ENCODE results near the gene PELO. TPM values are rescaled to one million over a fixed set of nuclear protein-coding genes. Genes with fewer than 3 reads are reported as not detected.
"Not testable (repeated sequence)": the region's sequence is repeated elsewhere in the genome, so short reads cannot be mapped to it uniquely, and the experiment has no call there.

PELO gene
- 10 to 100 TPM; 17.5 to 23.0 TPM for total RNA-seq

- ATAC-seq: peak; percentile 85 to 86
- H3K27ac Mint-ChIP-seq: peak within 1 kb of the TSS; percentile 34 to 90
- peaks cover 0 to 8% of the 10 kb centered on the region in 2 donors for H3K36me3 Mint-ChIP-seq
- peak; percentile 51 to 81 for DNase-seq (ENCODE audit: low spot score in 2 of 2)
- H3K9me3 Mint-ChIP-seq: no peaks in the 10 kb centered on the region
These were observed at the start of gene PELO, which contains the start of gene ITGA1 for GRCh38 chr5:52787600-52788504. Gene PELO (plus strand): TSS chr5:52787916. CDS start chr5:52800395, 12,479 bp downstream. Gene ITGA1 (plus strand): TSS chr5:52787916. CDS start chr5:52788354, 438 bp downstream.

GRCh38 chr5:52738095-52738506 lies 49.6 kb upstream of the PELO start:
- no peak for DNase-seq (ENCODE audit: low spot score in 2 of 2)
- Mint-ChIP-seq H3K9me3 (peaks cover 11% of the 10 kb centered on the region in 2 donors), H3K36me3 (peaks cover 9 to 12% of the 10 kb centered on the region in 2 donors), H3K27ac (peak overlapping the region in 1 of 2 donors; percentile 27)
- ATAC-seq: peak; percentile 77 to 84

- Mint-ChIP-seq H3K9me3 (peaks cover 11% of the 10 kb centered on the region in 2 donors), H3K27ac (no peak overlapping the region), H3K36me3 (peaks cover 9 to 12% of the 10 kb centered on the region in 2 donors)
- DNase-seq (ENCODE audit: low spot score in 2 of 2) (no peak), ATAC-seq (no peak)
These were observed 47.7 kb upstream of the PELO start for GRCh38 chr5:52740007-52740406.

- no peak for DNase-seq (ENCODE audit: low spot score in 2 of 2)
- Mint-ChIP-seq H3K27ac (peak overlapping the region in 1 of 2 donors; percentile 76), H3K9me3 (peaks cover 7 to 9% of the 10 kb centered on the region in 2 donors), H3K36me3 (peaks cover 0 to 6% of the 10 kb centered on the region in 2 donors)
- no peak for ATAC-seq
These were observed 44.7 kb upstream of the PELO start for GRCh38 chr5:52743012-52743411.

- H3K27ac Mint-ChIP-seq: peak overlapping the region in 1 of 2 donors; percentile 76
- peak; percentile 7 to 56 for ATAC-seq
These were observed 44.2 kb upstream of the PELO start for GRCh38 chr5:52743529-52743928.

GRCh38 chr5:52743970-52744369 lies 43.7 kb upstream of the PELO start:
- peak; percentile 92 to 98 for ATAC-seq
- peak overlapping the region in 1 of 2 donors; percentile 61 for H3K27ac Mint-ChIP-seq
- peak in 1 of 2 donors; percentile 41 for DNase-seq (ENCODE audit: low spot score in 2 of 2)
- peaks cover 0 to 6% of the 10 kb centered on the region in 2 donors for H3K36me3 Mint-ChIP-seq
- peaks cover 5 to 7% of the 10 kb centered on the region in 2 donors for H3K9me3 Mint-ChIP-seq

More at GRCh38 chr5:52743529-52743928, 44.2 kb upstream of the PELO start:
- DNase-seq (ENCODE audit: low spot score in 2 of 2): no peak
- Mint-ChIP-seq H3K9me3 (peaks cover 5 to 7% of the 10 kb centered on the region in 2 donors), H3K36me3 (peaks cover 0 to 6% of the 10 kb centered on the region in 2 donors)

- not testable (repeated sequence) for H3K36me3 Mint-ChIP-seq; DNase-seq (ENCODE audit: low spot score in 2 of 2); H3K27ac Mint-ChIP-seq
- peaks cover 5 to 11% of the 10 kb centered on the region in 2 donors for H3K9me3 Mint-ChIP-seq
- peak in 1 of 2 donors; percentile 63 for ATAC-seq
These were observed 42.8 kb upstream of the PELO start for GRCh38 chr5:52744867-52745458.

- no peak for ATAC-seq
- Mint-ChIP-seq H3K27ac (no peak overlapping the region), H3K9me3 (peaks cover 2 to 9% of the 10 kb centered on the region in 2 donors), H3K36me3 (peaks cover 0 to 4% of the 10 kb centered on the region in 2 donors)
- no peak for DNase-seq (ENCODE audit: low spot score in 2 of 2)
These were observed 41.2 kb upstream of the PELO start for GRCh38 chr5:52746539-52746938.

GRCh38 chr5:52748590-52748989 lies 39.1 kb upstream of the PELO start:
- no peak for DNase-seq (ENCODE audit: low spot score in 2 of 2)
- Mint-ChIP-seq H3K9me3 (peaks cover 0 to 6% of the 10 kb centered on the region in 2 donors), H3K36me3 (no peaks in the 10 kb centered on the region), H3K27ac (no peak overlapping the region)
- peak; percentile 19 to 52 for ATAC-seq

- no peak for ATAC-seq
- peaks cover 0 to 6% of the 10 kb centered on the region in 2 donors for H3K9me3 Mint-ChIP-seq
- no peak for DNase-seq (ENCODE audit: low spot score in 2 of 2)
- H3K36me3 Mint-ChIP-seq: no peaks in the 10 kb centered on the region
- no peak overlapping the region for H3K27ac Mint-ChIP-seq
These were observed 38.0 kb upstream of the PELO start for GRCh38 chr5:52749666-52750065.

GRCh38 chr5:52751137-52751536 lies 36.6 kb upstream of the PELO start:
- no peaks in the 10 kb centered on the region for H3K36me3 Mint-ChIP-seq
- ATAC-seq: no peak
- no peak overlapping the region for H3K27ac Mint-ChIP-seq

GRCh38 chr5:52754051-52754450 lies 33.7 kb upstream of the PELO start:
- Mint-ChIP-seq H3K9me3 (peaks cover 0 to 6% of the 10 kb centered on the region in 2 donors), H3K36me3 (no peaks in the 10 kb centered on the region), H3K27ac (no peak overlapping the region)
- DNase-seq (ENCODE audit: low spot score in 2 of 2) (no peak), ATAC-seq (no peak)

More at GRCh38 chr5:52751137-52751536, 36.6 kb upstream of the PELO start:
- H3K9me3 Mint-ChIP-seq: peaks cover 0 to 6% of the 10 kb centered on the region in 2 donors
- no peak for DNase-seq (ENCODE audit: low spot score in 2 of 2)

- DNase-seq (ENCODE audit: low spot score in 2 of 2): no peak
- Mint-ChIP-seq H3K36me3 (peaks cover 5 to 11% of the 10 kb centered on the region in 2 donors), H3K9me3 (peaks cover 3 to 17% of the 10 kb centered on the region in 2 donors), H3K27ac (no peak overlapping the region)
- no peak for ATAC-seq
These were observed 30.2 kb upstream of the PELO start for GRCh38 chr5:52757527-52757926.

- DNase-seq (ENCODE audit: low spot score in 2 of 2): no peak
- peaks cover 3 to 17% of the 10 kb centered on the region in 2 donors for H3K9me3 Mint-ChIP-seq
- peaks cover 5 to 11% of the 10 kb centered on the region in 2 donors for H3K36me3 Mint-ChIP-seq
- no peak for ATAC-seq
- no peak overlapping the region for H3K27ac Mint-ChIP-seq
These were observed 29.7 kb upstream of the PELO start for GRCh38 chr5:52758014-52758413.

- peaks cover 5 to 11% of the 10 kb centered on the region in 2 donors for H3K36me3 Mint-ChIP-seq
- ATAC-seq (no peak), DNase-seq (ENCODE audit: low spot score in 2 of 2) (no peak)
- H3K27ac Mint-ChIP-seq: no peak overlapping the region
- peaks cover 3 to 17% of the 10 kb centered on the region in 2 donors for H3K9me3 Mint-ChIP-seq
These were observed 28.4 kb upstream of the PELO start for GRCh38 chr5:52759331-52759730.

GRCh38 chr5:52760695-52761366 lies 26.9 kb upstream of the PELO start:
- peak; percentile 67 to 86 for ATAC-seq
- H3K9me3 Mint-ChIP-seq: peaks cover 3 to 17% of the 10 kb centered on the region in 2 donors
- peak overlapping the region in 1 of 2 donors; percentile 13 for H3K27ac Mint-ChIP-seq
- DNase-seq (ENCODE audit: low spot score in 2 of 2): no peak
- peaks cover 5 to 11% of the 10 kb centered on the region in 2 donors for H3K36me3 Mint-ChIP-seq

Measured in activated naive CD4-positive, alpha-beta T cell treated with anti-CD3 and anti-CD28 coated beads, Interleukin-2, amount 50 U/mL, for 72 hours (primary cell).